Fibroblast of the aortic adventitia (primary cell): ENCODE measurements around the gene CFAP77. TPM values are rescaled to one million over a fixed set of nuclear protein-coding genes. Genes with fewer than 3 reads are reported as not detected.

Experiments
- DNase-seq: peaks from one replicate; pipeline ENCODE4 v3.0.0-alpha.2; 2010; ENCODE audit warnings: low read depth
- H3K4me3 ChIP-seq: 2 replicates; pipeline ENCODE4 v1.5.1; 2011; ENCODE audit warnings: low read depth, mild to moderate bottlenecking, control low read depth, low read length, moderate library complexity
- CTCF ChIP-seq: IDR thresholded peaks from 2 replicates; pipeline ENCODE4 v1.5.1; 2011; ENCODE audit warnings: mild to moderate bottlenecking, low read length, control low read depth, inconsistent platforms; ENCODE audit not compliant: insufficient read depth
- total RNA-seq: library from RNA; depleted of rRNA; stranded (reverse); fragments of >200 nt; gene quantifications from 2 replicates; pipeline ENCODE4 v1.2.3, GENCODE V29; 2012; ENCODE audit warnings: low replicate concordance

CFAP77 gene
- total RNA-seq, 1 donor: not detected

GRCh38 chr9:132536124-132536523 lies 126.1 kb downstream of the CFAP77 start:
- TF ChIP-seq CTCF: no peak
- DNase-seq: no peak

GRCh38 chr9:132537352-132537751 lies 127.3 kb downstream of the CFAP77 start:
- DNase-seq: no peak
- no peak overlapping the region for H3K4me3 ChIP-seq
- no peak for TF ChIP-seq CTCF

More at GRCh38 chr9:132536124-132536523, 126.1 kb downstream of the CFAP77 start:
- no peak overlapping the region for H3K4me3 ChIP-seq

GRCh38 chr9:132538071-132538470 lies 128.1 kb downstream of the CFAP77 start:
- no peak for TF ChIP-seq CTCF
- DNase-seq: no peak
- no peak overlapping the region for H3K4me3 ChIP-seq

GRCh38 chr9:132539096-132539495 lies 129.1 kb downstream of the CFAP77 start:
- no peak for TF ChIP-seq CTCF
- no peak overlapping the region for H3K4me3 ChIP-seq
- no peak for DNase-seq

GRCh38 chr9:132541051-132541450 lies 131.0 kb downstream of the CFAP77 start:
- DNase-seq: no peak
- TF ChIP-seq CTCF: no peak

GRCh38 chr9:132541870-132542830 lies 132.1 kb downstream of the CFAP77 start:
- TF ChIP-seq CTCF: no peak
- H3K4me3 ChIP-seq: no peak overlapping the region
- DNase-seq: no peak

More at GRCh38 chr9:132541051-132541450, 131.0 kb downstream of the CFAP77 start:
- H3K4me3 ChIP-seq: no peak overlapping the region
